ENCODE measurements around the gene TET3. TPM values are rescaled to one million over a fixed set of nuclear protein-coding genes. Genes with fewer than 3 reads are reported as not detected.

TET3 gene
- polyA plus RNA-seq, 3 donors: 0.79 to 18.6 (median 1.4) TPM

GRCh38 chr2:73992036-73992435 is 7.3 kb downstream of the TET3 start:
- Histone ChIP-seq H3K9ac (ENCODE audit: insufficient read depth, low read length, poor library complexity, severe bottlenecking) (no peak overlapping the region), H3K36me3 (replicated peaks in 1 of 2; ENCODE audit: control insufficient read depth in 1 of 2, insufficient read depth in 2 of 2, low read length in 2 of 2) (peaks cover 17 to 82% of the 10 kb centered on the region in 2 donors), H3K9me3 (replicated peaks in 1 of 2; ENCODE audit: control insufficient read depth in 1 of 2, insufficient read depth in 1 of 2, low read length in 2 of 2) (no peaks in the 10 kb centered on the region), H3K27me3 (ENCODE audit: control insufficient read depth in 2 of 2, insufficient read depth in 2 of 2, low read length in 2 of 2) (no peaks in the 10 kb centered on the region), H4K20me1 (ENCODE audit: insufficient read depth, low read length) (peaks cover 100% of the 10 kb centered on the region), H3K4me2 (replicated peaks; ENCODE audit: extremely low read depth, low read length, poor library complexity, severe bottlenecking) (no peak overlapping the region), H3K79me2 (ENCODE audit: insufficient read depth, low read length) (peaks cover 100% of the 10 kb centered on the region), H3K4me3 (replicated peaks in 1 of 3; ENCODE audit: low read depth in 2 of 3, low read length in 3 of 3) (no peak overlapping the region), H3K4me1 (ENCODE audit: control insufficient read depth in 1 of 2, insufficient read depth in 2 of 2, low read length in 2 of 2) (peaks cover 48 to 71% of the 10 kb centered on the region in 2 donors), H2AFZ (ENCODE audit: insufficient read depth, low read depth, low read length, poor library complexity, severe bottlenecking) (no peak overlapping the region), H3K27ac (ENCODE audit: low read depth in 1 of 2, low read length in 2 of 2) (peak overlapping the region in 1 of 2 donors; percentile 20)
- intact Hi-C loops (cut with micrococcal nuclease): loop anchor here in 1 of 2 donors (5.0 kb wide), 1 partner anchor 45 kb away; no protein-coding TSS in a partner anchor
- no peak overlapping the region for H3K4me3 Mint-ChIP-seq
- H3K27me3 Mint-ChIP-seq (ENCODE audit: low read depth in 3 of 3): no peaks in the 10 kb centered on the region
- H3K9me3 Mint-ChIP-seq: peaks cover 0 to 2% (median 0%) of the 10 kb centered on the region in 7 donors
- H3K36me3 Mint-ChIP-seq: peaks cover 54 to 87% of the 10 kb centered on the region in 2 donors
- H3K4me1 Mint-ChIP-seq: peaks cover 89% of the 10 kb centered on the region
- no peak for DNase-seq
- TF ChIP-seq CTCF (IDR thresholded peaks at IDR 0.05): no peak
- H3K27ac Mint-ChIP-seq: peak overlapping the region in 6 of 7 donors; percentile 19 to 86 (median 64)
- WGBS (ENCODE audit: insufficient coverage): no CpG with 5 or more reads among the region's 4 CpGs

GRCh38 chr2:73993376-73993775 is 8.7 kb downstream of the TET3 start:
- Histone ChIP-seq H3K79me2 (ENCODE audit: insufficient read depth, low read length) (peaks cover 100% of the 10 kb centered on the region), H2AFZ (ENCODE audit: insufficient read depth, low read depth, low read length, poor library complexity, severe bottlenecking) (no peak overlapping the region), H3K4me1 (ENCODE audit: control insufficient read depth in 1 of 2, insufficient read depth in 2 of 2, low read length in 2 of 2) (peaks cover 35 to 57% of the 10 kb centered on the region in 2 donors), H3K36me3 (replicated peaks in 1 of 2; ENCODE audit: control insufficient read depth in 1 of 2, insufficient read depth in 2 of 2, low read length in 2 of 2) (peaks cover 21 to 89% of the 10 kb centered on the region in 2 donors), H3K27me3 (ENCODE audit: control insufficient read depth in 2 of 2, insufficient read depth in 2 of 2, low read length in 2 of 2) (no peaks in the 10 kb centered on the region), H3K4me2 (replicated peaks; ENCODE audit: extremely low read depth, low read length, poor library complexity, severe bottlenecking) (peak overlapping the region; percentile 21), H3K4me3 (replicated peaks in 1 of 3; ENCODE audit: low read depth in 2 of 3, low read length in 3 of 3) (no peak overlapping the region), H3K9me3 (replicated peaks in 1 of 2; ENCODE audit: control insufficient read depth in 1 of 2, insufficient read depth in 1 of 2, low read length in 2 of 2) (no peaks in the 10 kb centered on the region), H4K20me1 (ENCODE audit: insufficient read depth, low read length) (peaks cover 100% of the 10 kb centered on the region), H3K27ac (ENCODE audit: low read depth in 1 of 2, low read length in 2 of 2) (peak overlapping the region in 1 of 2 donors; percentile 52), H3K9ac (ENCODE audit: insufficient read depth, low read length, poor library complexity, severe bottlenecking) (no peak overlapping the region)
- peaks cover 89% of the 10 kb centered on the region for H3K4me1 Mint-ChIP-seq
- H3K9me3 Mint-ChIP-seq: peaks cover 0 to 2% (median 0%) of the 10 kb centered on the region in 7 donors
- intact Hi-C loops (cut with micrococcal nuclease): loop anchor here in 1 of 2 donors (5.0 kb wide), 1 partner anchor 44 kb away; no protein-coding TSS in a partner anchor
- TF ChIP-seq CTCF (IDR thresholded peaks at IDR 0.05): no peak
- WGBS (ENCODE audit: insufficient coverage): no CpG with 5 or more reads among the region's 3 CpGs
- peaks cover 0 to 3% (median 0%) of the 10 kb centered on the region in 3 donors for H3K27me3 Mint-ChIP-seq (ENCODE audit: low read depth in 3 of 3)
- no peak for DNase-seq
- peaks cover 60 to 86% of the 10 kb centered on the region in 2 donors for H3K36me3 Mint-ChIP-seq
- H3K4me3 Mint-ChIP-seq: peak overlapping the region in 1 of 2 donors; percentile 4
- peak overlapping the region; percentile 8 to 86 (median 53) for H3K27ac Mint-ChIP-seq
